Activated CD8-positive, alpha-beta T cell treated with anti-CD3 and anti-CD28 coated beads for 36 hours (primary cell): ENCODE results near the gene SOX2. TPM values are rescaled to one million over a fixed set of nuclear protein-coding genes. Genes with fewer than 3 reads are reported as not detected.

Source experiments
- ATAC-seq: fragments of 200-7000 bp; cut with Tn5 transposase; one replicate; pipeline ENCODE4 v1.10.0; 2021; ENCODE audit warnings: mild to moderate bottlenecking, moderate library complexity
- CTCF ChIA-PET: fragments of 350-600 bp; sonication (Branson Sonifier 250); formaldehyde crosslinking; loops from one replicate; lab custom pipeline; 2021; ENCODE audit warnings: antibody characterized with exemption; lab: Charles Lee
- POLR2A ChIA-PET: fragments of 350-600 bp; sonication (Branson Sonifier 250); formaldehyde crosslinking; loops from one replicate; lab custom pipeline; 2021; ENCODE audit warnings: antibody characterized with exemption; lab: Charles Lee
- DNase-seq: peaks from one replicate; pipeline ENCODE4 v3.0.0-alpha.2; 2020
- H3K27ac Mint-ChIP-seq: one replicate; pipeline ENCODE4 v1.8.0; 2021; ENCODE audit warnings: mild to moderate bottlenecking, mixed read lengths
- H3K27me3 Mint-ChIP-seq: one replicate; pipeline ENCODE4 v1.8.0; 2021; ENCODE audit warnings: mixed read lengths
- H3K36me3 Mint-ChIP-seq: one replicate; pipeline ENCODE4 v1.8.0; 2021; ENCODE audit warnings: low read depth, mixed read lengths
- H3K4me1 Mint-ChIP-seq: one replicate; pipeline ENCODE4 v1.8.0; 2021; ENCODE audit warnings: low read depth, mixed read lengths
- H3K4me3 Mint-ChIP-seq: one replicate; pipeline ENCODE4 v1.8.0; 2021; ENCODE audit warnings: mild to moderate bottlenecking, moderate library complexity, mixed read lengths
- H3K9me3 Mint-ChIP-seq: one replicate; pipeline ENCODE4 v1.8.0; 2021; ENCODE audit warnings: mixed read lengths
- CTCF ChIP-seq: fragments of 200-600 bp; IDR thresholded peaks from one replicate; pipeline ENCODE4 v1.8.0; 2022; ENCODE audit warnings: antibody characterized with exemption, mild to moderate bottlenecking
- intact Hi-C: fragments of 100-400 bp; cut with micrococcal nuclease; formaldehyde crosslinking; loops from one replicate; pipeline ENCODE4 v1.10.0; 2022
- total RNA-seq, 2 experiments: library from RNA; stranded (reverse); gene quantifications; one replicate each; pipeline ENCODE4 v1.2.3, GENCODE V29; 2021

SOX2 gene
- total RNA-seq, 2 experiments from 2014 or later: not detected

- no peak for TF ChIP-seq CTCF
- intact Hi-C loops: no loop called here
- DNase-seq: no peak
- H3K9me3 Mint-ChIP-seq: no peaks in the 10 kb centered on the region
- H3K36me3 Mint-ChIP-seq: no peaks in the 10 kb centered on the region
- H3K27me3 Mint-ChIP-seq: peaks cover 54% of the 10 kb centered on the region
- CTCF ChIA-PET: interaction anchor here (1.2 kb wide), 1 partner anchor 33 kb away, joined by 3 read pairs; no protein-coding TSS in a partner anchor
- POLR2A ChIA-PET: no interaction called here
- ATAC-seq: no peak
- peaks cover 9% of the 10 kb centered on the region for H3K4me1 Mint-ChIP-seq
- H3K27ac Mint-ChIP-seq: no peak overlapping the region
- no peak overlapping the region for H3K4me3 Mint-ChIP-seq
These were observed 16.7 kb upstream of the SOX2 start for GRCh38 chr3:181694805-181695660.

GRCh38 chr3:181695661-181696491, 15.8 kb upstream of the SOX2 start:
- no peak for DNase-seq
- H3K27ac Mint-ChIP-seq: no peak overlapping the region
- ChIA-PET CTCF (no interaction called here), POLR2A (interaction anchor here (0.7 kb wide), 1 partner anchor 778 kb away, joined by 3 read pairs; no protein-coding TSS in a partner anchor)
- H3K9me3 Mint-ChIP-seq: peaks cover 2% of the 10 kb centered on the region
- no peak for TF ChIP-seq CTCF
- no peak overlapping the region for H3K4me3 Mint-ChIP-seq
- intact Hi-C loops: no loop called here
- peaks cover 16% of the 10 kb centered on the region for H3K4me1 Mint-ChIP-seq
- no peak for ATAC-seq
- peaks cover 59% of the 10 kb centered on the region for H3K27me3 Mint-ChIP-seq
- peaks cover 2% of the 10 kb centered on the region for H3K36me3 Mint-ChIP-seq

- peaks cover 16% of the 10 kb centered on the region for H3K4me1 Mint-ChIP-seq
- ChIA-PET POLR2A (no interaction called here), CTCF (no interaction called here)
- no peak for DNase-seq
- H3K4me3 Mint-ChIP-seq: no peak overlapping the region
- peaks cover 2% of the 10 kb centered on the region for H3K36me3 Mint-ChIP-seq
- H3K9me3 Mint-ChIP-seq: peaks cover 2% of the 10 kb centered on the region
- H3K27ac Mint-ChIP-seq: no peak overlapping the region
- ATAC-seq: no peak
- intact Hi-C loops: no loop called here
- peaks cover 65% of the 10 kb centered on the region for H3K27me3 Mint-ChIP-seq
- no peak for TF ChIP-seq CTCF
These were observed 15.0 kb upstream of the SOX2 start for GRCh38 chr3:181696626-181697230.

DNA sequence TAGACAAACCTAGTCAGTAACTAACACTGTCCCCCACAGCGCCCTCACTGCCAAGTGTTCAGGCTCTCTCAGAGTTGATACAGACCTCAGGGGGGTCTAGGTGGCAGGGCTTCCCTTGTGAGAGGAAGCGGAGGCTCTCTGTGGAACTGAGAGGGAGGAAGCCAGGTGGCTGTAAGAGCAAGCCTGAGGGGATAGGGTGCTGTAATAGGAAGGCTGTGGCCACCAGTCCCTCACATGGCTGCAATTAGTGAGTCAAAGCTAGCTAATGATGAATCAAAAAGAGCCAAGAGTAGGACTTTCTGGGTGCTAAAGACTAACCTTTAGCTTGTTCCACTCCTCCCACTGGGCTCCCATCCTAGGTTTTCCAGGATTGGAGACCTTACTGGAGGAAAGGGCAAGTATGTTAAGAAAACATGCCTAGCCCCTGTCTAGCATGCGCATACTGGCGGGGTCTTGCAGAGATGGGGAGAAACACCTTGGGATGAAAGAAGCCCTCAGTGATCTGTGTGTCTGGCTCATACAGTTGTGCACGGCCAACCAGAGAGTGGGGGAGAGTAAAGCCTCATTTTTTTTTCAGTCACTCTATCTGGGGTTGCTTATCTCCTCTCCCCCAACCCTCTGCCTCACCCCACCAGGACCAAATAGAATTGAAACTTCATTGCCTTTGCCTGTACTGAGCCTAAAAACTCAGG, 13.3 kb upstream of the SOX2 start:
- peaks cover 76% of the 10 kb centered on the region for H3K27me3 Mint-ChIP-seq
- peaks cover 2% of the 10 kb centered on the region for H3K9me3 Mint-ChIP-seq
- ChIA-PET CTCF (interaction anchor here (0.8 kb wide), 1 partner anchor 372 kb away, joined by 3 read pairs; no protein-coding TSS in a partner anchor), POLR2A (no interaction called here)
- H3K36me3 Mint-ChIP-seq: peaks cover 2% of the 10 kb centered on the region
- no peak overlapping the region for H3K27ac Mint-ChIP-seq
- intact Hi-C loops: no loop called here
- H3K4me1 Mint-ChIP-seq: peaks cover 24% of the 10 kb centered on the region
- DNase-seq (no peak), ATAC-seq (no peak)
- H3K4me3 Mint-ChIP-seq: no peak overlapping the region
- TF ChIP-seq CTCF: no peak
